ENCODE data around the gene R3HDM2. TPM values are rescaled to one million over a fixed set of nuclear protein-coding genes. Genes with fewer than 3 reads are reported as not detected.
"Not testable (repeated sequence)": the region's sequence is repeated elsewhere in the genome, so short reads cannot be mapped to it uniquely, and the experiment has no call there.

R3HDM2 gene
- total RNA-seq, 1 experiment from 2014 or later, result 34.7 TPM

- no peaks in the 10 kb centered on the region for H3K9me3 Mint-ChIP-seq
- H3K27me3 Mint-ChIP-seq (ENCODE audit: low read depth), result no peaks in the 10 kb centered on the region
- no peak for DNase-seq (ENCODE audit: low spot score)
- ChIA-PET CTCF (interaction anchor here (0.7 to 5.6 kb wide), 10 partner anchors 9 to 164 kb away, joined by 3 to 72 read pairs (median 7); partner anchors contain the start of genes GLI1, INHBE and STAC3), POLR2A (no interaction called here)
- peaks cover 15% of the 10 kb centered on the region for H3K4me1 Mint-ChIP-seq
- no peak overlapping the region for H3K4me3 Mint-ChIP-seq
- no peak for TF ChIP-seq ZMAT4 (CRISPR knock-in tag; IDR thresholded peaks at IDR 0.05)
- no peak for TF ChIP-seq ZNF416 (CRISPR knock-in tag; IDR thresholded peaks at IDR 0.05)
- peak; percentile 62; the same call in 1 of the 2 replicates for ATAC-seq
- peaks cover 8% of the 10 kb centered on the region for H3K36me3 Mint-ChIP-seq
- H3K27ac Mint-ChIP-seq, result peak overlapping the region; percentile 32
Observed at GRCh38 chr12:57299514-57300016, 131.3 kb downstream of the R3HDM2 start.

- TF ChIP-seq AFF4 (CRISPR knock-in tag; IDR thresholded peaks at IDR 0.05; ENCODE audit: borderline replicate concordance), result no peak
- TF ChIP-seq CREM (CRISPR knock-in tag; IDR thresholded peaks at IDR 0.05), result no peak
- no peak for TF ChIP-seq USF2 (CRISPR knock-in tag; IDR thresholded peaks at IDR 0.05)
- no peak for TF ChIP-seq NR1H2 (CRISPR knock-in tag; IDR thresholded peaks at IDR 0.05)
- TF ChIP-seq ZNF512 (CRISPR knock-in tag; IDR thresholded peaks at IDR 0.05; ENCODE audit: borderline replicate concordance), result no peak
- TF ChIP-seq RELA (CRISPR knock-in tag; IDR thresholded peaks at IDR 0.05; ENCODE audit: borderline replicate concordance), result no peak
- no peak for TF ChIP-seq ATF6 (CRISPR knock-in tag; IDR thresholded peaks at IDR 0.05)
- TF ChIP-seq ZNF671 (CRISPR knock-in tag; IDR thresholded peaks at IDR 0.05), result no peak
- no peak for TF ChIP-seq SMAD3 (CRISPR knock-in tag; IDR thresholded peaks at IDR 0.05; ENCODE audit: borderline replicate concordance)
- TF ChIP-seq ZBTB43 (CRISPR knock-in tag; IDR thresholded peaks at IDR 0.05), result no peak
- no peak for TF ChIP-seq CDX4 (CRISPR knock-in tag; IDR thresholded peaks at IDR 0.05; ENCODE audit: borderline replicate concordance)
- TF ChIP-seq E2F1 (CRISPR knock-in tag; IDR thresholded peaks at IDR 0.05), result no peak
- no peak for TF ChIP-seq ZNF232 (CRISPR knock-in tag; IDR thresholded peaks at IDR 0.05)
- TF ChIP-seq TEAD1 (CRISPR knock-in tag; IDR thresholded peaks at IDR 0.05), result no peak
- TF ChIP-seq ZNF416 (CRISPR knock-in tag; IDR thresholded peaks at IDR 0.05), result no peak
- no peak for TF ChIP-seq FOXJ3 (CRISPR knock-in tag; IDR thresholded peaks at IDR 0.05; ENCODE audit: borderline replicate concordance)
- no peak for TF ChIP-seq OVOL2 (CRISPR knock-in tag; IDR thresholded peaks at IDR 0.05; ENCODE audit: borderline replicate concordance)
- TF ChIP-seq ZNF121 (CRISPR knock-in tag; IDR thresholded peaks at IDR 0.05), result no peak
- Mint-ChIP-seq H3K4me3 (no peak overlapping the region), H3K36me3 (peaks cover 8% of the 10 kb centered on the region), H3K4me1 (peaks cover 15% of the 10 kb centered on the region), H3K9me3 (no peaks in the 10 kb centered on the region), H3K27me3 (ENCODE audit: low read depth) (no peaks in the 10 kb centered on the region), H3K27ac (no peak overlapping the region)
- ChIA-PET POLR2A (no interaction called here), CTCF (interaction anchor here (0.9 to 1.2 kb wide), 2 partner anchors 12 to 163 kb away, joined by 3 to 5 read pairs; no protein-coding TSS in a partner anchor)
- ATAC-seq, result no peak
- DNase-seq (ENCODE audit: low spot score), result no peak
Observed at GRCh38 chr12:57296291-57296690, 134.6 kb downstream of the R3HDM2 start.

- H3K9me3 Mint-ChIP-seq; H3K4me3 Mint-ChIP-seq; H3K27ac Mint-ChIP-seq; ATAC-seq; POLR2A ChIA-PET; DNase-seq (ENCODE audit: low spot score); H3K27me3 Mint-ChIP-seq (ENCODE audit: low read depth); H3K36me3 Mint-ChIP-seq: not testable (repeated sequence)
- CTCF ChIA-PET, result interaction anchor here (0.8 to 2.3 kb wide), 4 partner anchors 11 to 171 kb away, joined by 3 to 9 read pairs (median 4); no protein-coding TSS in a partner anchor
- peaks cover 13% of the 10 kb centered on the region for H3K4me1 Mint-ChIP-seq
Observed at GRCh38 chr12:57282073-57282472, 148.8 kb downstream of the R3HDM2 start.

All from WTC11 (cell line).